Right lobe of liver (tissue), 4 donors: ENCODE data around the gene ARL6IP4.

Experiments
- CTCF ChIP-seq, 4 donors: fragments of 200-600 bp in 3 of 4; fragments of 450-650 bp in 1 of 4; IDR thresholded peaks; one replicate each; pipeline versions ENCODE4 v1.5.1 to v1.8.0; 2016 to 2022; ENCODE audit warnings: antibody characterized with exemption in 4 of 4, mild to moderate bottlenecking in 2 of 4
- POLR2A ChIP-seq: fragments of 450-650 bp; IDR thresholded peaks from one replicate; pipeline ENCODE4 v1.6.1; 2017; ENCODE audit warnings: antibody characterized with exemption, mild to moderate bottlenecking
- donor health status: DM: no; HTN: no; CAD: no.
- donor health status: DM: no; HTN: no; CAD: no.
- donor health status: DM: no; HTN: yes; CAD: no.

- TF ChIP-seq CTCF (IDR thresholded peaks at IDR 0.05): no peak
- no peak for TF ChIP-seq POLR2A
These were observed 7.6 kb downstream of the ARL6IP4 start for GRCh38 chr12:122988036-122988435.
